Astrocyte (in vitro differentiated cells and primary cell): ENCODE results near the gene MAP3K3. TPM values are rescaled to one million over a fixed set of nuclear protein-coding genes. Genes with fewer than 3 reads are reported as not detected.

Source experiments
- DNase-seq: peaks from one replicate; pipeline ENCODE4 v3.0.0-alpha.2; 2010; ENCODE audit warnings: low read depth
- FAIRE-seq: peaks from 2 replicates; lab custom pipeline; 2011; peaks lifted over from hg19 to GRCh38; lab: Jason Lieb, UNC
- H2AFZ ChIP-seq: 2 replicates; pipeline ENCODE4 v1.6.0; 2012; ENCODE audit warnings: low read depth, low read length, inconsistent platforms
- H3K27ac ChIP-seq: 2 replicates; pipeline ENCODE4 v1.5.1; 2011; ENCODE audit warnings: low read depth, low read length, inconsistent platforms
- H3K27me3 ChIP-seq: 2 replicates; pipeline ENCODE4 v1.6.0; 2011; ENCODE audit warnings: low read length, inconsistent platforms; ENCODE audit not compliant: insufficient read depth
- H3K36me3 ChIP-seq: 2 replicates; pipeline ENCODE4 v1.5.1; 2011; ENCODE audit warnings: low read length, inconsistent platforms; ENCODE audit not compliant: insufficient read depth
- H3K4me1 ChIP-seq: 2 replicates; pipeline ENCODE4 v1.5.1; 2011; ENCODE audit warnings: low read length, inconsistent platforms; ENCODE audit not compliant: insufficient read depth
- H3K4me2 ChIP-seq: 2 replicates; pipeline ENCODE4 v1.6.0; 2012; ENCODE audit warnings: low read length, inconsistent platforms
- H3K4me3 ChIP-seq: 2 replicates; pipeline ENCODE4 v1.5.1; 2011; ENCODE audit warnings: low read depth, mild to moderate bottlenecking, low read length, inconsistent platforms; ENCODE audit not compliant: insufficient read depth
- H3K79me2 ChIP-seq: 2 replicates; pipeline ENCODE4 v1.6.0; 2012; ENCODE audit warnings: mild to moderate bottlenecking, low read length, inconsistent platforms; ENCODE audit not compliant: insufficient read depth
- H3K9ac ChIP-seq: 2 replicates; pipeline ENCODE4 v1.6.0; 2012; ENCODE audit warnings: mild to moderate bottlenecking, low read length, inconsistent platforms
- H3K9me3 ChIP-seq: 2 replicates; pipeline ENCODE4 v1.5.1; 2012; ENCODE audit warnings: low read depth, mild to moderate bottlenecking, low read length, inconsistent platforms; ENCODE audit not compliant: insufficient read depth
- H4K20me1 ChIP-seq: 2 replicates; pipeline ENCODE4 v1.6.0; 2012; ENCODE audit warnings: low read length, inconsistent platforms; ENCODE audit not compliant: insufficient read depth
- H3K27ac Mint-ChIP-seq: one replicate; pipeline ENCODE4 v1.8.0; 2021; ENCODE audit warnings: mild to moderate bottlenecking, mixed read lengths; ENCODE audit not compliant: unreplicated experiment
- H3K27me3 Mint-ChIP-seq: one replicate; pipeline ENCODE4 v1.8.0; 2021; ENCODE audit warnings: low read depth, mixed read lengths; ENCODE audit not compliant: unreplicated experiment
- H3K36me3 Mint-ChIP-seq: one replicate; pipeline ENCODE4 v1.8.0; 2021; ENCODE audit warnings: low read depth, mixed read lengths; ENCODE audit not compliant: unreplicated experiment
- H3K4me1 Mint-ChIP-seq: one replicate; pipeline ENCODE4 v1.8.0; 2021; ENCODE audit warnings: low read depth, mixed read lengths; ENCODE audit not compliant: unreplicated experiment
- H3K4me3 Mint-ChIP-seq: one replicate; pipeline ENCODE4 v1.8.0; 2021; ENCODE audit warnings: mild to moderate bottlenecking, moderate library complexity, mixed read lengths; ENCODE audit not compliant: unreplicated experiment
- H3K9me3 Mint-ChIP-seq: one replicate; pipeline ENCODE4 v1.8.0; 2021; ENCODE audit warnings: mild to moderate bottlenecking, mixed read lengths; ENCODE audit not compliant: unreplicated experiment
- CTCF ChIP-seq: IDR thresholded peaks from 2 replicates; pipeline ENCODE4 v1.5.1; 2011; ENCODE audit warnings: low read depth, mild to moderate bottlenecking, inconsistent platforms, low read length, moderate library complexity; ENCODE audit not compliant: insufficient read depth
- EZH2 ChIP-seq: IDR thresholded peaks from 2 replicates; pipeline ENCODE4 v1.6.1; 2012; ENCODE audit warnings: mild to moderate bottlenecking, low read length, inconsistent platforms; ENCODE audit not compliant: insufficient read depth
- total RNA-seq: library from RNA; stranded (reverse); gene quantifications from 2 replicates; pipeline ENCODE4 v1.2.1, GENCODE V29; 2021

MAP3K3 gene
- total RNA-seq, 1 donor from 2014 or later = 30.5 TPM

- H3K36me3 Mint-ChIP-seq = peaks cover 7% of the 10 kb centered on the region
- no peak for FAIRE-seq
- TF ChIP-seq CTCF (no peak), EZH2 (no peak)
- H3K4me2 ChIP-seq = no peak overlapping the region
- H3K9me3 ChIP-seq = no peaks in the 10 kb centered on the region
- H4K20me1 ChIP-seq = peaks cover 27% of the 10 kb centered on the region
- H3K4me1 ChIP-seq = peaks cover 20% of the 10 kb centered on the region
- no peak overlapping the region for H3K4me3 ChIP-seq
- H2AFZ ChIP-seq = no peak overlapping the region
- H3K27me3 Mint-ChIP-seq = no peaks in the 10 kb centered on the region
- no peak overlapping the region for H3K9ac ChIP-seq
- peak; percentile 33 for DNase-seq
- no peaks in the 10 kb centered on the region for H3K27me3 ChIP-seq
- no peaks in the 10 kb centered on the region for H3K36me3 ChIP-seq
- peaks cover 32% of the 10 kb centered on the region for H3K4me1 Mint-ChIP-seq
- no peak overlapping the region for H3K27ac Mint-ChIP-seq
- no peak overlapping the region for H3K27ac ChIP-seq
- H3K79me2 ChIP-seq = no peaks in the 10 kb centered on the region
- no peaks in the 10 kb centered on the region for H3K9me3 Mint-ChIP-seq
- no peak overlapping the region for H3K4me3 Mint-ChIP-seq
Measured at GRCh38 chr17:63645775-63646487, 23.7 kb downstream of the MAP3K3 start.

- Histone ChIP-seq H3K27ac (no peak overlapping the region), H4K20me1 (peaks cover 30% of the 10 kb centered on the region), H2AFZ (no peak overlapping the region), H3K9ac (no peak overlapping the region), H3K9me3 (no peaks in the 10 kb centered on the region), H3K4me1 (peaks cover 20% of the 10 kb centered on the region), H3K4me3 (no peak overlapping the region), H3K27me3 (no peaks in the 10 kb centered on the region), H3K36me3 (no peaks in the 10 kb centered on the region), H3K4me2 (no peak overlapping the region), H3K79me2 (no peaks in the 10 kb centered on the region)
- no peak for TF ChIP-seq EZH2
- TF ChIP-seq CTCF = no peak
- peaks cover 8% of the 10 kb centered on the region for H3K36me3 Mint-ChIP-seq
- H3K4me1 Mint-ChIP-seq = peaks cover 32% of the 10 kb centered on the region
- no peak overlapping the region for H3K27ac Mint-ChIP-seq
- H3K9me3 Mint-ChIP-seq = no peaks in the 10 kb centered on the region
- H3K27me3 Mint-ChIP-seq = no peaks in the 10 kb centered on the region
- H3K4me3 Mint-ChIP-seq = no peak overlapping the region
- no peak for DNase-seq
- no peak for FAIRE-seq
Measured at GRCh38 chr17:63646488-63646806, 24.2 kb downstream of the MAP3K3 start.

- Histone ChIP-seq H3K4me1 (peaks cover 20% of the 10 kb centered on the region), H3K9ac (peak overlapping the region; percentile 20), H4K20me1 (peaks cover 30% of the 10 kb centered on the region), H3K4me3 (no peak overlapping the region), H3K9me3 (no peaks in the 10 kb centered on the region), H3K36me3 (no peaks in the 10 kb centered on the region), H3K79me2 (no peaks in the 10 kb centered on the region), H3K27ac (no peak overlapping the region), H3K27me3 (no peaks in the 10 kb centered on the region), H2AFZ (no peak overlapping the region), H3K4me2 (peak overlapping the region; percentile 58)
- FAIRE-seq (no peak), DNase-seq (peak; percentile 95)
- H3K27me3 Mint-ChIP-seq = no peaks in the 10 kb centered on the region
- peak overlapping the region; percentile 47 for H3K4me3 Mint-ChIP-seq
- H3K36me3 Mint-ChIP-seq = peaks cover 10% of the 10 kb centered on the region
- peak overlapping the region; percentile 53 for H3K27ac Mint-ChIP-seq
- no peak for TF ChIP-seq CTCF
- H3K9me3 Mint-ChIP-seq = no peaks in the 10 kb centered on the region
- peaks cover 32% of the 10 kb centered on the region for H3K4me1 Mint-ChIP-seq
Measured at GRCh38 chr17:63647065-63647725, 25.0 kb downstream of the MAP3K3 start.
